Activated T-helper 2 cell treated with anti-CD3 and anti-CD28 coated beads, Interferon-gamma antibody, Interleukin-2, Interleukin-4, amounts not matched to agents 10 μg/mL and 5 μg/mL and 100 μg/mL, durations not matched to agents 14 hours and 24 hours and 36 hours (primary cell): ENCODE measurements around the gene ABL2. TPM values are rescaled to one million over a fixed set of nuclear protein-coding genes. Genes with fewer than 3 reads are reported as not detected.
"Not testable (repeated sequence)": the region's sequence is repeated elsewhere in the genome, so short reads cannot be mapped to it uniquely, and the experiment has no call there.

ENCODE experiments used
- DNase-seq: peaks from one replicate; pipeline ENCODE4 v3.0.0; 2021; ENCODE audit warnings: low spot score
- H3K27ac Mint-ChIP-seq: one replicate; pipeline ENCODE4 v1.8.0; 2021; ENCODE audit warnings: mixed read lengths
- H3K27me3 Mint-ChIP-seq: one replicate; pipeline ENCODE4 v1.8.0; 2021; ENCODE audit warnings: low read depth, mixed read lengths
- H3K36me3 Mint-ChIP-seq: one replicate; pipeline ENCODE4 v1.8.0; 2021; ENCODE audit warnings: low read depth, mixed read lengths
- H3K4me1 Mint-ChIP-seq: one replicate; pipeline ENCODE4 v1.8.0; 2021; ENCODE audit warnings: low read depth, mixed read lengths
- H3K4me3 Mint-ChIP-seq: one replicate; pipeline ENCODE4 v1.8.0; 2021; ENCODE audit warnings: low read depth, mild to moderate bottlenecking, moderate library complexity, mixed read lengths
- H3K9me3 Mint-ChIP-seq: one replicate; pipeline ENCODE4 v1.8.0; 2021; ENCODE audit warnings: mixed read lengths
- intact Hi-C: fragments of 100-400 bp; cut with micrococcal nuclease; formaldehyde crosslinking; loops from one replicate; pipeline ENCODE4 v1.15.1; 2023
- total RNA-seq: library from RNA; stranded (reverse); gene quantifications from 2 replicates; pipeline ENCODE4 v1.2.3, GENCODE V29; 2022

The ABL2 gene
- total RNA-seq, 1 donor from 2014 or later: 7.7 TPM

- no peak overlapping the region for H3K4me3 Mint-ChIP-seq
- H3K36me3 Mint-ChIP-seq: no peaks in the 10 kb centered on the region
- H3K27me3 Mint-ChIP-seq: peaks cover 3% of the 10 kb centered on the region
- H3K9me3 Mint-ChIP-seq: no peaks in the 10 kb centered on the region
- intact Hi-C loops: no loop called here
- no peak for DNase-seq
- H3K4me1 Mint-ChIP-seq: no peaks in the 10 kb centered on the region
- no peak overlapping the region for H3K27ac Mint-ChIP-seq
Measured at GRCh38 chr1:179237222-179237621, 7.7 kb upstream of the ABL2 start.

- no peaks in the 10 kb centered on the region for H3K9me3 Mint-ChIP-seq
- no peak overlapping the region for H3K4me3 Mint-ChIP-seq
- H3K27ac Mint-ChIP-seq: no peak overlapping the region
- intact Hi-C loops: loop anchor here (5.0 kb wide), 1 partner anchor 93 kb away; no protein-coding TSS in a partner anchor
- DNase-seq: no peak
- peaks cover 5% of the 10 kb centered on the region for H3K4me1 Mint-ChIP-seq
- no peaks in the 10 kb centered on the region for H3K36me3 Mint-ChIP-seq
- H3K27me3 Mint-ChIP-seq: peaks cover 11% of the 10 kb centered on the region
Measured at GRCh38 chr1:179234863-179235262, 5.4 kb upstream of the ABL2 start.

GRCh38 chr1:179231923-179232322 is 2.4 kb upstream of the ABL2 start:
- Mint-ChIP-seq H3K9me3 (no peaks in the 10 kb centered on the region), H3K36me3 (peaks cover 5% of the 10 kb centered on the region), H3K27me3 (peaks cover 11% of the 10 kb centered on the region), H3K4me3 (no peak overlapping the region), H3K27ac (no peak overlapping the region), H3K4me1 (peaks cover 21% of the 10 kb centered on the region)
- intact Hi-C loops: loop anchor here (5.0 kb wide), 1 partner anchor 90 kb away; no protein-coding TSS in a partner anchor
- no peak for DNase-seq

GRCh38 chr1:179230721-179231120 is 1.2 kb upstream of the ABL2 start:
- DNase-seq: no peak
- Mint-ChIP-seq H3K4me3 (peak overlapping the region; percentile 88), H3K27me3 (peaks cover 8% of the 10 kb centered on the region), H3K4me1 (peaks cover 24% of the 10 kb centered on the region), H3K36me3 (peaks cover 7% of the 10 kb centered on the region), H3K9me3 (no peaks in the 10 kb centered on the region), H3K27ac (no peak overlapping the region)
- intact Hi-C loops: loop anchor here (5.0 kb wide), 1 partner anchor 88 kb away; no protein-coding TSS in a partner anchor

- DNase-seq: no peak
- intact Hi-C loops: loop anchor here (5.0 kb wide), 1 partner anchor 88 kb away; no protein-coding TSS in a partner anchor
- Mint-ChIP-seq H3K27ac (peak overlapping the region; percentile 71), H3K9me3 (no peaks in the 10 kb centered on the region), H3K27me3 (peaks cover 8% of the 10 kb centered on the region), H3K36me3 (peaks cover 7% of the 10 kb centered on the region), H3K4me1 (peaks cover 24% of the 10 kb centered on the region), H3K4me3 (peak overlapping the region; percentile 88)
Measured at GRCh38 chr1:179230251-179230650, 774 bp upstream of the ABL2 start.

- Mint-ChIP-seq H3K4me3 (peak overlapping the region; percentile 91), H3K36me3 (peaks cover 7% of the 10 kb centered on the region), H3K27ac (peak overlapping the region; percentile 79), H3K9me3 (no peaks in the 10 kb centered on the region), H3K27me3 (peaks cover 8% of the 10 kb centered on the region), H3K4me1 (peaks cover 24% of the 10 kb centered on the region)
- intact Hi-C loops: loop anchor here (1.0 to 5.0 kb wide), 5 partner anchors 64 to 201 kb away; partner anchors contain the start of genes FAM20B and SOAT1
- peak; percentile 13 for DNase-seq
Measured at GRCh38 chr1:179228783-179229213, 679 bp downstream of the ABL2 start.

- peaks cover 7% of the 10 kb centered on the region for H3K36me3 Mint-ChIP-seq
- DNase-seq: no peak
- intact Hi-C loops: loop anchor here (5.0 kb wide), 1 partner anchor 199 kb away; the partner anchor contains the start of gene FAM20B
- H3K27ac Mint-ChIP-seq: no peak overlapping the region
- peaks cover 24% of the 10 kb centered on the region for H3K4me1 Mint-ChIP-seq
- H3K27me3 Mint-ChIP-seq: peaks cover 8% of the 10 kb centered on the region
- H3K4me3 Mint-ChIP-seq: no peak overlapping the region
- H3K9me3 Mint-ChIP-seq: no peaks in the 10 kb centered on the region
Measured at GRCh38 chr1:179226738-179227137, 2.7 kb downstream of the ABL2 start.

- H3K27me3 Mint-ChIP-seq, H3K27ac Mint-ChIP-seq, intact Hi-C loops, H3K9me3 Mint-ChIP-seq, DNase-seq, H3K36me3 Mint-ChIP-seq, H3K4me3 Mint-ChIP-seq: not testable (repeated sequence)
- peaks cover 17% of the 10 kb centered on the region for H3K4me1 Mint-ChIP-seq
Measured at GRCh38 chr1:179224466-179224865, 5.0 kb downstream of the ABL2 start.

GRCh38 chr1:179221121-179221520 is 8.4 kb downstream of the ABL2 start:
- H3K4me3 Mint-ChIP-seq, H3K27me3 Mint-ChIP-seq, H3K27ac Mint-ChIP-seq, DNase-seq, H3K4me1 Mint-ChIP-seq, intact Hi-C loops, H3K9me3 Mint-ChIP-seq: not testable (repeated sequence)
- peaks cover 11% of the 10 kb centered on the region for H3K36me3 Mint-ChIP-seq

- Mint-ChIP-seq H3K27me3 (no peaks in the 10 kb centered on the region), H3K9me3 (no peaks in the 10 kb centered on the region), H3K27ac (no peak overlapping the region), H3K4me1 (peaks cover 4% of the 10 kb centered on the region), H3K36me3 (peaks cover 15% of the 10 kb centered on the region), H3K4me3 (no peak overlapping the region)
- intact Hi-C loops: no loop called here
- no peak for DNase-seq
Measured at GRCh38 chr1:179217943-179218507, 11.5 kb downstream of the ABL2 start.

- H3K27ac Mint-ChIP-seq, H3K4me1 Mint-ChIP-seq, DNase-seq, H3K27me3 Mint-ChIP-seq, intact Hi-C loops, H3K4me3 Mint-ChIP-seq, H3K9me3 Mint-ChIP-seq: not testable (repeated sequence)
- H3K36me3 Mint-ChIP-seq: peaks cover 12% of the 10 kb centered on the region
Measured at GRCh38 chr1:179213317-179213716, 16.2 kb downstream of the ABL2 start.

- Mint-ChIP-seq H3K27me3 (no peaks in the 10 kb centered on the region), H3K9me3 (no peaks in the 10 kb centered on the region), H3K4me1 (peaks cover 4% of the 10 kb centered on the region), H3K4me3 (no peak overlapping the region), H3K36me3 (peaks cover 3% of the 10 kb centered on the region), H3K27ac (no peak overlapping the region)
- DNase-seq: no peak
- intact Hi-C loops: no loop called here
Measured at GRCh38 chr1:179208681-179209477, 20.6 kb downstream of the ABL2 start.

- Mint-ChIP-seq H3K27me3 (no peaks in the 10 kb centered on the region), H3K27ac (no peak overlapping the region), H3K36me3 (peaks cover under 1% of the 10 kb centered on the region), H3K4me1 (peaks cover 12% of the 10 kb centered on the region), H3K9me3 (no peaks in the 10 kb centered on the region), H3K4me3 (no peak overlapping the region)
- no peak for DNase-seq
- intact Hi-C loops: no loop called here
Measured at GRCh38 chr1:179206812-179207211, 22.7 kb downstream of the ABL2 start.
